Measurements from ENCODE around the gene CYP2R1. TPM values are rescaled to one million over a fixed set of nuclear protein-coding genes. Genes with fewer than 3 reads are reported as not detected.

The CYP2R1 gene
- total and polyA plus RNA-seq, 2 of the 13 experiments (the other 11 are each of a cell fraction or from before 2014, with no cell fraction given): 0.59 to 0.60 TPM

DNA sequence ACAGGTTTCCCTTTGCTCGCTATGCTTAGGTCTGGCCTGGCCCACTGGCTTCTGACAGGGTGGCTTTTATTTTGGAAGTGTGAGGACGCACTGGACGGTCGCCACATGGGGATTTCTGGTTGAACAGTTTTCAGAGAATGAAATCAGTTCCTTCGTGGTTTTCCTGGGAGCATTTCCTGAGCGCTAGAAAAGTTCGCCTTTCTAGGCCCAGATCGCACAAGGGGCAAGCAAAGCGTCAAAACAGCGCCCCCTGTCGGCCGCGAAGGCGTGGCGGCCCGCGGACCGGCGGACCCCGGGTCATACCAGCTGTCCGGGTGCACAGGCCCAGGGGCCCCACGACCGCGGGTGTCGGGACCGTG is 12.7 kb upstream of the CYP2R1 start:
- H3K4me3 ChIP-seq (replicated peaks in 1 of 3; ENCODE audit: insufficient read depth in 1 of 3, low read depth in 2 of 3, low read length in 3 of 3): no peak overlapping the region
- H3K27me3 ChIP-seq (ENCODE audit: control insufficient read depth in 1 of 2, insufficient read depth in 2 of 2, low read length in 2 of 2): no peaks in the 10 kb centered on the region
- DNase-seq (ENCODE audit: low spot score) (no peak), ATAC-seq (no peak), FAIRE-seq (no peak)
- in situ Hi-C loops (cut with HindIII; ENCODE audit: extremely low pct_ligation_motif_present, low pct_unique_long_range_greater_than_20kb) (loop anchor here (5.0 kb wide), 2 partner anchors 117 to 367 kb away; no protein-coding TSS in a partner anchor), intact Hi-C loops (cut with micrococcal nuclease; ENCODE audit: unreplicated experiment) (no loop called here)
- 100% methylated on average over 4 of the region's 26 CpGs for WGBS (ENCODE audit: low lambda C conversion rate)
- no TSS peak for BruUV-seq (replicated peaks)
- H3K4me2 ChIP-seq (ENCODE audit: low read depth, low read length): no peak overlapping the region
- no peaks in the 10 kb centered on the region for H3K9me3 ChIP-seq (ENCODE audit: low read length)
- no peaks in the 10 kb centered on the region for H3K79me2 ChIP-seq (ENCODE audit: insufficient read depth, low read length)
- H3K36me3 ChIP-seq (replicated peaks in 1 of 2; ENCODE audit: control insufficient read depth in 1 of 2, insufficient read depth in 2 of 2, low read length in 2 of 2): no peaks in the 10 kb centered on the region
- CTCF ChIA-PET (ENCODE audit: low intra/inter-chr PET ratio, low total read pairs): no interaction called here
- no peak overlapping the region for H2AFZ ChIP-seq (ENCODE audit: low read length)
- H3K27ac ChIP-seq (ENCODE audit: extremely low read length, insufficient read depth, low read length): no peak overlapping the region
- H4K20me1 ChIP-seq (ENCODE audit: insufficient read depth, low read length): no peaks in the 10 kb centered on the region
- H3K4me1 ChIP-seq (ENCODE audit: insufficient read depth, low read length): peaks cover 23% of the 10 kb centered on the region
- no peak overlapping the region for H3K9ac ChIP-seq (ENCODE audit: insufficient read depth, low read depth, low read length)
- POLR2A ChIA-PET: no interaction called here
- no peak for TF ChIP-seq XRCC5 (optimal IDR thresholded peaks at IDR 0.05; ENCODE audit: low read length)
- no peak for TF ChIP-seq ZNF263 (CRISPR knock-in tag; IDR thresholded peaks at IDR 0.05)
- no peak for TF ChIP-seq ZNF329 (CRISPR knock-in tag; IDR thresholded peaks at IDR 0.05; ENCODE audit: low read depth)
- TF ChIP-seq, protein P1, sequence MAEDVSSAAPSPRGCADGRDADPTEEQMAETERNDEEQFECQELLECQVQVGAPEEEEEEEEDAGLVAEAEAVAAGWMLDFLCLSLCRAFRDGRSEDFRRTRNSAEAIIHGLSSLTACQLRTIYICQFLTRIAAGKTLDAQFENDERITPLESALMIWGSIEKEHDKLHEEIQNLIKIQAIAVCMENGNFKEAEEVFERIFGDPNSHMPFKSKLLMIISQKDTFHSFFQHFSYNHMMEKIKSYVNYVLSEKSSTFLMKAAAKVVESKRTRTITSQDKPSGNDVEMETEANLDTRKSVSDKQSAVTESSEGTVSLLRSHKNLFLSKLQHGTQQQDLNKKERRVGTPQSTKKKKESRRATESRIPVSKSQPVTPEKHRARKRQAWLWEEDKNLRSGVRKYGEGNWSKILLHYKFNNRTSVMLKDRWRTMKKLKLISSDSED (CRISPR knock-in tag; IDR thresholded peaks at IDR 0.05): no peak
- TF ChIP-seq STAG1 (CRISPR knock-in tag; IDR thresholded peaks at IDR 0.05): peak; percentile 28
- TF ChIP-seq, protein P2, sequence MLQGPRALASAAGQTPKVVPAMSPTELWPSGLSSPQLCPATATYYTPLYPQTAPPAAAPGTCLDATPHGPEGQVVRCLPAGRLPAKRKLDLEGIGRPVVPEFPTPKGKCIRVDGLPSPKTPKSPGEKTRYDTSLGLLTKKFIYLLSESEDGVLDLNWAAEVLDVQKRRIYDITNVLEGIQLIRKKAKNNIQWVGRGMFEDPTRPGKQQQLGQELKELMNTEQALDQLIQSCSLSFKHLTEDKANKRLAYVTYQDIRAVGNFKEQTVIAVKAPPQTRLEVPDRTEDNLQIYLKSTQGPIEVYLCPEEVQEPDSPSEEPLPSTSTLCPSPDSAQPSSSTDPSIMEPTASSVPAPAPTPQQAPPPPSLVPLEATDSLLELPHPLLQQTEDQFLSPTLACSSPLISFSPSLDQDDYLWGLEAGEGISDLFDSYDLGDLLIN (CRISPR knock-in tag; IDR thresholded peaks at IDR 0.05; ENCODE audit: borderline replicate concordance): no peak
- TF ChIP-seq, protein P3, sequence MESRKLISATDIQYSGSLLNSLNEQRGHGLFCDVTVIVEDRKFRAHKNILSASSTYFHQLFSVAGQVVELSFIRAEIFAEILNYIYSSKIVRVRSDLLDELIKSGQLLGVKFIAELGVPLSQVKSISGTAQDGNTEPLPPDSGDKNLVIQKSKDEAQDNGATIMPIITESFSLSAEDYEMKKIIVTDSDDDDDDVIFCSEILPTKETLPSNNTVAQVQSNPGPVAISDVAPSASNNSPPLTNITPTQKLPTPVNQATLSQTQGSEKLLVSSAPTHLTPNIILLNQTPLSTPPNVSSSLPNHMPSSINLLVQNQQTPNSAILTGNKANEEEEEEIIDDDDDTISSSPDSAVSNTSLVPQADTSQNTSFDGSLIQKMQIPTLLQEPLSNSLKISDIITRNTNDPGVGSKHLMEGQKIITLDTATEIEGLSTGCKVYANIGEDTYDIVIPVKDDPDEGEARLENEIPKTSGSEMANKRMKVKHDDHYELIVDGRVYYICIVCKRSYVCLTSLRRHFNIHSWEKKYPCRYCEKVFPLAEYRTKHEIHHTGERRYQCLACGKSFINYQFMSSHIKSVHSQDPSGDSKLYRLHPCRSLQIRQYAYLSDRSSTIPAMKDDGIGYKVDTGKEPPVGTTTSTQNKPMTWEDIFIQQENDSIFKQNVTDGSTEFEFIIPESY (CRISPR knock-in tag; IDR thresholded peaks at IDR 0.05): peak; percentile 94
- no peak for TF ChIP-seq ZNF670 (CRISPR knock-in tag; IDR thresholded peaks at IDR 0.05; ENCODE audit: borderline replicate concordance)
- TF ChIP-seq, protein P4, sequence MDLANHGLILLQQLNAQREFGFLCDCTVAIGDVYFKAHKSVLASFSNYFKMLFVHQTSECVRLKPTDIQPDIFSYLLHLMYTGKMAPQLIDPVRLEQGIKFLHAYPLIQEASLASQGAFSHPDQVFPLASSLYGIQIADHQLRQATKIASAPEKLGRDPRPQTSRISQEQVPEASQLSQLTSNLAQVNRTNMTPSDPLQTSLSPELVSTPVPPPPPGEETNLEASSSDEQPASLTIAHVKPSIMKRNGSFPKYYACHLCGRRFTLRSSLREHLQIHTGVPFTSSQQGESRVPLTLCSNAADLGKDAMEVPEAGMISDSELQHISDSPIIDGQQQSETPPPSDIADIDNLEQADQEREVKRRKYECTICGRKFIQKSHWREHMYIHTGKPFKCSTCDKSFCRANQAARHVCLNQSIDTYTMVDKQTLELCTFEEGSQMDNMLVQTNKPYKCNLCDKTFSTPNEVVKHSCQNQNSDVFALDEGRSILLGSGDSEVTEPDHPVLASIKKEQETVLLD (CRISPR knock-in tag; IDR thresholded peaks at IDR 0.05; ENCODE audit: low read depth): no peak
- no peak for TF ChIP-seq MBNL3 (CRISPR knock-in tag; conservative IDR thresholded peaks at IDR 0.05)
- TF ChIP-seq, protein P5, sequence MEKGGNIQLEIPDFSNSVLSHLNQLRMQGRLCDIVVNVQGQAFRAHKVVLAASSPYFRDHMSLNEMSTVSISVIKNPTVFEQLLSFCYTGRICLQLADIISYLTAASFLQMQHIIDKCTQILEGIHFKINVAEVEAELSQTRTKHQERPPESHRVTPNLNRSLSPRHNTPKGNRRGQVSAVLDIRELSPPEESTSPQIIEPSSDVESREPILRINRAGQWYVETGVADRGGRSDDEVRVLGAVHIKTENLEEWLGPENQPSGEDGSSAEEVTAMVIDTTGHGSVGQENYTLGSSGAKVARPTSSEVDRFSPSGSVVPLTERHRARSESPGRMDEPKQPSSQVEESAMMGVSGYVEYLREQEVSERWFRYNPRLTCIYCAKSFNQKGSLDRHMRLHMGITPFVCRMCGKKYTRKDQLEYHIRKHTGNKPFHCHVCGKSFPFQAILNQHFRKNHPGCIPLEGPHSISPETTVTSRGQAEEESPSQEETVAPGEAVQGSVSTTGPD (CRISPR knock-in tag; IDR thresholded peaks at IDR 0.05): no peak
- TF ChIP-seq, protein P6, sequence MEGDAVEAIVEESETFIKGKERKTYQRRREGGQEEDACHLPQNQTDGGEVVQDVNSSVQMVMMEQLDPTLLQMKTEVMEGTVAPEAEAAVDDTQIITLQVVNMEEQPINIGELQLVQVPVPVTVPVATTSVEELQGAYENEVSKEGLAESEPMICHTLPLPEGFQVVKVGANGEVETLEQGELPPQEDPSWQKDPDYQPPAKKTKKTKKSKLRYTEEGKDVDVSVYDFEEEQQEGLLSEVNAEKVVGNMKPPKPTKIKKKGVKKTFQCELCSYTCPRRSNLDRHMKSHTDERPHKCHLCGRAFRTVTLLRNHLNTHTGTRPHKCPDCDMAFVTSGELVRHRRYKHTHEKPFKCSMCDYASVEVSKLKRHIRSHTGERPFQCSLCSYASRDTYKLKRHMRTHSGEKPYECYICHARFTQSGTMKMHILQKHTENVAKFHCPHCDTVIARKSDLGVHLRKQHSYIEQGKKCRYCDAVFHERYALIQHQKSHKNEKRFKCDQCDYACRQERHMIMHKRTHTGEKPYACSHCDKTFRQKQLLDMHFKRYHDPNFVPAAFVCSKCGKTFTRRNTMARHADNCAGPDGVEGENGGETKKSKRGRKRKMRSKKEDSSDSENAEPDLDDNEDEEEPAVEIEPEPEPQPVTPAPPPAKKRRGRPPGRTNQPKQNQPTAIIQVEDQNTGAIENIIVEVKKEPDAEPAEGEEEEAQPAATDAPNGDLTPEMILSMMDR (CRISPR knock-in tag; IDR thresholded peaks at IDR 0.05): peak; percentile 49
- TF ChIP-seq, protein P7, sequence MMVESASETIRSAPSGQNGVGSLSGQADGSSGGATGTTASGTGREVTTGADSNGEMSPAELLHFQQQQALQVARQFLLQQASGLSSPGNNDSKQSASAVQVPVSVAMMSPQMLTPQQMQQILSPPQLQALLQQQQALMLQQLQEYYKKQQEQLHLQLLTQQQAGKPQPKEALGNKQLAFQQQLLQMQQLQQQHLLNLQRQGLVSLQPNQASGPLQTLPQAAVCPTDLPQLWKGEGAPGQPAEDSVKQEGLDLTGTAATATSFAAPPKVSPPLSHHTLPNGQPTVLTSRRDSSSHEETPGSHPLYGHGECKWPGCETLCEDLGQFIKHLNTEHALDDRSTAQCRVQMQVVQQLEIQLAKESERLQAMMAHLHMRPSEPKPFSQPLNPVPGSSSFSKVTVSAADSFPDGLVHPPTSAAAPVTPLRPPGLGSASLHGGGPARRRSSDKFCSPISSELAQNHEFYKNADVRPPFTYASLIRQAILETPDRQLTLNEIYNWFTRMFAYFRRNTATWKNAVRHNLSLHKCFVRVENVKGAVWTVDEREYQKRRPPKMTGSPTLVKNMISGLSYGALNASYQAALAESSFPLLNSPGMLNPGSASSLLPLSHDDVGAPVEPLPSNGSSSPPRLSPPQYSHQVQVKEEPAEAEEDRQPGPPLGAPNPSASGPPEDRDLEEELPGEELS (CRISPR knock-in tag; IDR thresholded peaks at IDR 0.05): no peak

Data from HepG2 (cell line).